GM12875 (cell line): ENCODE measurements around the gene CPZ.
"Not testable (repeated sequence)": the region's sequence is repeated elsewhere in the genome, so short reads cannot be mapped to it uniquely, and the experiment has no call there.

ENCODE experiments used
- H3K4me3 ChIP-seq: one replicate; pipeline ENCODE4 v1.5.1; 2011; ENCODE audit warnings: low read depth, low read length, control low read depth
- CTCF ChIP-seq: IDR thresholded peaks from 2 replicates; pipeline ENCODE4 v1.5.1; 2011; ENCODE audit warnings: low read depth, mild to moderate bottlenecking, control low read depth, inconsistent platforms, low read length, moderate library complexity, borderline replicate concordance; ENCODE audit not compliant: insufficient read depth

Gene CPZ

GRCh38 chr4:8574796-8575370 is 17.7 kb upstream of the CPZ start:
- TF ChIP-seq CTCF: no peak
- H3K4me3 ChIP-seq: no peak overlapping the region

GRCh38 chr4:8575457-8575856 is 17.1 kb upstream of the CPZ start:
- TF ChIP-seq CTCF: no peak
- H3K4me3 ChIP-seq: no peak overlapping the region

- H3K4me3 ChIP-seq: not testable (repeated sequence)
These were observed 16.0 kb upstream of the CPZ start for GRCh38 chr4:8576591-8576990.

- no peak for TF ChIP-seq CTCF
- H3K4me3 ChIP-seq: no peak overlapping the region
These were observed 15.5 kb upstream of the CPZ start for GRCh38 chr4:8577046-8577445.

- TF ChIP-seq CTCF: no peak
- H3K4me3 ChIP-seq: no peak overlapping the region
These were observed 14.6 kb upstream of the CPZ start for GRCh38 chr4:8577972-8578371.

- H3K4me3 ChIP-seq: no peak overlapping the region
- TF ChIP-seq CTCF: no peak
These were observed 13.8 kb upstream of the CPZ start for GRCh38 chr4:8578717-8579116.

- H3K4me3 ChIP-seq: no peak overlapping the region
- no peak for TF ChIP-seq CTCF
These were observed 12.8 kb upstream of the CPZ start for GRCh38 chr4:8579526-8580320.
